ENCODE measurements around the gene PIK3R2. TPM values are rescaled to one million over a fixed set of nuclear protein-coding genes. Genes with fewer than 3 reads are reported as not detected.

PIK3R2 gene
- total RNA-seq, 2 donors from 2014 or later, result 11.5 to 13.0 TPM

GRCh38 chr19:18121166-18121565, 31.8 kb upstream of the PIK3R2 start:
- intact Hi-C loops (cut with DNase I), result loop anchor here in 1 of 2 donors (10.0 kb wide), 1 partner anchor 786 kb away; the partner anchor contains the start of genes ANO8 and GTPBP3
- DNase-seq (ENCODE audit: low spot score), result no peak

DNA sequence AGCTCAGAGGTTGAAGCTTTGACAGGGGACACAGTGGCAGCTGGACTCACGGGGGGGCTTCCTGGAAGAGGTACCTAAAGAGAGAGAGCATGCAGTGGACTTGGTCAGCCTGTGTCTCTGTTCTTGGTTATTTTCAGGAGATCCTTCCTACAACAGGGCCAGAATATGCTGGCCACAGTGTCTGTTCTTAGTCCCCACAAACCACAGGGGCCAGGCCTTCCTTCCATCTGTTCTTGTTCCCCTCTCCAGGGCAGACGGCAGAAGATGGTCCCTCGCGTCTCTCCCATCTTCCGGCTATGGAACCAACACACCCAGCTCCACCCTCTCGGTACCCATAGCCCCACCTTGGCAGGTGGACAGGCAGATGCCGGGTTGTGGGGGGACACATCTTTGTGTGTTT, 30.5 kb upstream of the PIK3R2 start:
- intact Hi-C loops (cut with DNase I), result loop anchor here in 1 of 2 donors (10.0 kb wide), 1 partner anchor 788 kb away; the partner anchor contains the start of genes ANO8 and GTPBP3
- DNase-seq (ENCODE audit: low spot score), result no peak

DNA sequence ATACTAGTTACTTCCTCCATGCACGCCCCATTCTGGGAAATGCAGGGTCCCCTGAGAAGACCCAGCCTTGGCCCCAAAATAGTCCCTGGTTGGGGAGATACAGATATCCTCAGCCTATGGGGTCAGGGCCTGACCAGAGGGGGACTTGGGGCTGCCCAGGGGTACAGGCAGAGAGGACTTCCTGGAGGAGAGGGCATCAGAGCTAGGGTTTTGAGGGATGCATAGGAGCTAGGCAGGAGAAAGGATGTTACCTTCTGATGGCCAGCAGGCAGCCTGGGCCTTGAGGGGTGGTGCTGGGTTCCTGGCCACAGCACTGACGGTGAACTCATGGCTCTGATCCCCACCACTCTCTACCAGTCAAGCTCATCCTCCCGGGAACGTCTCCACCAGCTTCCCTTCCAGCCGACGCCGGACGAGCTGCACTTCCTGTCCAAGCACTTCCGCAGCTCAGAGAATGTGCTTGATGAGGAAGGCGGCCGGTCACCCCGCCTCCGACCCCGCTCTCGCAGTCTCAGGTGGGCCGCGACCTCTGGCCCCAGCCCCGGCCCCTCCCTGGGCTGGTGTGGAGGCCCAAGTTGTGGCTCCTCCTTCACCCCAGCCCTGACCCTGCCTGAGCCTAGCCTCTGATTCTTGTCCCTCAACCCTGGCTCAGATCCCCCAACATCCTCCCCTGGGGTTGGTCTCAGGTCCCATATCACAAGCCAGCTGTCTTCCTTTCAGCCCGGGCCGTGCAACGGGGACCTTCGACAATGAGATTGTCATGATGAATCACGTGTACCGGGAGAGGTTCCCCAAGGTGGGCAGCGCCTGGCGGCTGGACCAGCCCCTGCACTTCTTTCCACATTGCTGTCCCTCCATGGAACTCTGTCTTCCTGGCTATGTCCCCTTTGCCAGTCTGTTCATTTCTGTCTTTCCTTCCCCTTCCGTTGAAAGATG, 29.8 kb upstream of the PIK3R2 start:
- intact Hi-C loops (cut with DNase I), result loop anchor here in 1 of 2 donors (10.0 kb wide), 1 partner anchor 788 kb away; the partner anchor contains the start of genes ANO8 and GTPBP3

GRCh38 chr19:18123819-18124218, 29.1 kb upstream of the PIK3R2 start:
- no peak for DNase-seq (ENCODE audit: low spot score)
- intact Hi-C loops (cut with DNase I), result loop anchor here in 1 of 2 donors (10.0 kb wide), 1 partner anchor 789 kb away; the partner anchor contains the start of genes ANO8 and GTPBP3

More for the DNA sequence above, 29.8 kb upstream of the PIK3R2 start:
- DNase-seq (ENCODE audit: low spot score), result no peak

- intact Hi-C loops (cut with DNase I), result loop anchor here in 1 of 2 donors (10.0 kb wide), 1 partner anchor 791 kb away; the partner anchor contains the start of genes ANO8 and GTPBP3
These were observed 26.9 kb upstream of the PIK3R2 start for GRCh38 chr19:18126097-18126496.

DNA sequence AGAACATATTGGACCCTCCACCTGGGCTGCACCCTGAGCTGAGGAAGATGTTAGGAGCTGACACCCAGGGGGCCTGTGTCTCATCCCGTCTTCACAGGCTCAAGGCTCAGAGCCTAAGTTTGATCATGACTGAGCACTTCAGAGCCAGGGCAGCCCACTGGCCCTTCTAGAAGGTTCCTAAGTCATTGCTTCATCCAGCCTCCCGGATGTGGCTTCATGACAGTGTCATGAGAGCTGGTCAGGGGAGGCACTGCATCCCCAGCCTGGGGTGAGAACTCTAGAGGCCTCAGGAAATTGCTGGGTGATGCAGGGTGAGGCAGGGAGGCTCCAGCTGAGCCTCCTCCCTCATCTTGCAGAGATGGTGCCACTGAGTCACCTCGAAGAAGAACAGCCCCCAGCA, 24.9 kb upstream of the PIK3R2 start:
- DNase-seq (ENCODE audit: low spot score), result no peak
- intact Hi-C loops (cut with DNase I), result loop anchor here in 1 of 2 donors (10.0 kb wide), 1 partner anchor 793 kb away; the partner anchor contains the start of genes ANO8 and GTPBP3

More at GRCh38 chr19:18126097-18126496, 26.9 kb upstream of the PIK3R2 start:
- DNase-seq (ENCODE audit: low spot score), result no peak

- intact Hi-C loops (cut with DNase I), result loop anchor here in 1 of 2 donors (10.0 kb wide), 1 partner anchor 794 kb away; the partner anchor contains the start of genes ANO8 and GTPBP3
- no peak for DNase-seq (ENCODE audit: low spot score)
These were observed 24.2 kb upstream of the PIK3R2 start for GRCh38 chr19:18128805-18129204.

DNA sequence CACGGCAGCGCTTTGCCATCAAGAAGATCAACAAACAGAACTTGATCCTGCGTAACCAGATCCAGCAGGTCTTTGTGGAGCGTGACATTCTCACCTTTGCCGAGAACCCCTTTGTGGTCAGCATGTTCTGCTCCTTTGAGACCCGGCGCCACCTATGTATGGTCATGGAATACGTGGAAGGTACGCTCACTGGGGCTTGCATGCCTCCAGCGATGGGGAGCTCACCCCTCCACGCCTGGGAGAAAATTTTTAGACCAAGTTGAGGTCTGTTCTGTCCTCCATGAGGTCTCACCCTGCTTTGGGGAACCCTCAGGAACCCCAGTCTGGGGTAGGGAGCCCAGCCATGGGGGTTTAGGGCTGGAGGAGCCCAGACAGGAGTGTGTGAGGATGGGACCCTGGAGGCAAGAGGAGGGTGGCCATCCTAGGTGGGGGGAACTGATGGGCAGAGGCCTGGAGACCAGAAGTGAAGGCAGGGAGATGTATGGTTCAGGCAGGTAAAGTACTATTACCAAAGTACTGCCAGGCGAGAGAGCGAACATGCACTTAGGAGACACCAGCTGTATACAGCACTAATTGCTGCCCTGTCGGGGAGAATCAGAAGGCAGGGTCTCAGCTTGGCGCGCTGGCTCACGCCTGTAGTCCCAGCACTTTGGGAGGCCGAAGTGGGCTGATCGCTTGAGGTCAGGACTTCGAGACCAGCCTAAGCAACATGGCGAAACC, 22.3 kb upstream of the PIK3R2 start:
- intact Hi-C loops (cut with DNase I), result no loop called here
- no peak for DNase-seq (ENCODE audit: low spot score)

DNA sequence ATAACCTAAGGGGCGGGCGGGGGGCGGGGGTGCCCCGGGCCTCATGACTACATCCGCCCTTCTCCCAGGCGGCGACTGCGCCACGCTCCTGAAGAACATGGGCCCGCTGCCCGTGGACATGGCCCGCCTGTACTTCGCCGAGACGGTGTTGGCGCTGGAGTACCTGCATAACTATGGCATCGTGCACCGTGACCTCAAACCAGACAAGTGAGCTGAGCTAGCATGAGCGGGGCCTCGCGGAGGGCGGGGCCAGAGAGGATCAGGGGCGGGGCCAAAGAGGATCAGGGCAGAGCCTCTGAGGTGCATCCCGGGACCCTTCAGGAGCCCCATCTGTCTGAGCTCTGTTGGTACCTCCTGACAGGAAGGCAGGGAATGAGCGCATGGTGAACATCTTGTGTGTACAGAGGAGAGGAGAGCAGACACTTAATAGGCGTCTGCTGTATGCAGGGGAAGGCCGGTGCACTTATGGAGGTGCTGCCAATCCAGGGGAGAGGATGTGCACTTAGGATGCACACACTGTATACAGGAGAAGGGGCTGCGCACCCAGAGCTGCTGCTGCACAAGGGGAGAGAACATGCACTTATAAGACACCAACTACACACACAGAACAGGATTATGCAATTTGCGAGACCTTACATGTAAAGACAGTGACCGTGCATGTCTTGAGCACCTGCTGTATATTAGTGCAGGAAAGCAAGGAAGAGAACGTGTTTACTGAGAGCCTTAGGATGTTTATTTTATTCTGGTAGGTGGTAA, 20.9 kb upstream of the PIK3R2 start:
- DNase-seq (ENCODE audit: low spot score), result no peak
- intact Hi-C loops (cut with DNase I), result no loop called here

- DNase-seq (ENCODE audit: low spot score), result no peak
- intact Hi-C loops (cut with DNase I), result no loop called here
These were observed 17.0 kb upstream of the PIK3R2 start for GRCh38 chr19:18135712-18136584.

GRCh38 chr19:18137242-18137641, 15.7 kb upstream of the PIK3R2 start:
- intact Hi-C loops (cut with DNase I), result no loop called here
- no peak for DNase-seq (ENCODE audit: low spot score)

GRCh38 chr19:18137657-18138339, 15.2 kb upstream of the PIK3R2 start:
- intact Hi-C loops (cut with DNase I), result no loop called here
- no peak for DNase-seq (ENCODE audit: low spot score)

DNA sequence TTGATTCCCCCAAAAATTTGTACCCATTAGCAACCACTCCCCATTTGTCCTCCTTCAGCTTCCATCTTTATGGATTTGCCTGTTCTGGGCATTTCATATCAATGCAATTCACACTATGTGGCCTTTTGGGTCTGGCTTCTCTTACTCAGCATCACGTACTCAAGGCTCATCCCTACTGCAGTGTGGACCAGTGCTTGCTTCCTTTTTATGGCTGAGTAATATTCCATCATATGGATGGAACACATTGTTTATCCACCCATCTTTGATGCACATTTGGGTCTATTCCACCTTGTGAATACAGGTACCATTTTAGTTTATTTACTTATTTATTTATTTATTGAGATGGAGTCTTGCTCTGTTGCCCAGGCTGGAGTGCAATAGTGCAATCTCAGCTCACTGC, 12.5 kb upstream of the PIK3R2 start:
- intact Hi-C loops (cut with DNase I), result no loop called here

DNA sequence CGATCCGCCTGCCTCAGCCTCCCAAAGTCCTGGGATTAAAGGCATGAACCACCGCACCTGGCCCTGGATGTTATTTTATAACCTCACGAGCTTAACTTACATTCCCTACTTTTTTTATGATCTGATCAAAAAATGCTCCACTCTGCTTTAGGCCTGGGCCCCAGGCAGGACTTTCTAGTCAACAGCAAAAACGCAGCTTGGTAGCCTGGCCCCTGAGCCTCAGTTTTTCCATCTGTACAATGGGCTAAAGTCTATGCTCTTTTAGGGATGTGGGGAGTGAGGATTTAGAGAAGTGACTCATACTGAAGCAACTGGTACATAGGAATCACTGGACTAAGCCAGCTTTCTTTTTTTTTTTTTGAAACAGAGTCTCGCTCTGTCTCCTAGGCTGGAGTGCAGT, 11.9 kb upstream of the PIK3R2 start:
- DNase-seq (ENCODE audit: low spot score), result no peak
- intact Hi-C loops (cut with DNase I), result no loop called here

More for the DNA sequence above, 12.5 kb upstream of the PIK3R2 start:
- DNase-seq (ENCODE audit: low spot score), result no peak

GRCh38 chr19:18143902-18144301, 9.1 kb upstream of the PIK3R2 start:
- intact Hi-C loops (cut with DNase I), result no loop called here
- no peak for DNase-seq (ENCODE audit: low spot score)

- no peak for DNase-seq (ENCODE audit: low spot score)
- intact Hi-C loops (cut with DNase I), result no loop called here
These were observed 8.6 kb upstream of the PIK3R2 start for GRCh38 chr19:18144361-18144760.

GRCh38 chr19:18144906-18145305, 8.1 kb upstream of the PIK3R2 start:
- no peak for DNase-seq (ENCODE audit: low spot score)
- intact Hi-C loops (cut with DNase I), result no loop called here

Measured in posterior vena cava (tissue), 2 donors.